ENCODE results near the gene F2RL2.

- no peak for TF ChIP-seq BHLHE40 (IDR thresholded peaks at IDR 0.05; ENCODE audit: borderline replicate concordance)
- TF ChIP-seq FOXA1 (IDR thresholded peaks at IDR 0.05): no peak
- no peak for TF ChIP-seq CTBP1 (IDR thresholded peaks at IDR 0.05; ENCODE audit: borderline replicate concordance)
- TF ChIP-seq ELF4 (IDR thresholded peaks at IDR 0.05): no peak
- TF ChIP-seq FOXM1 (IDR thresholded peaks at IDR 0.05; ENCODE audit: borderline replicate concordance): no peak
- no peak for TF ChIP-seq ARNT (IDR thresholded peaks at IDR 0.05)
- no peak for TF ChIP-seq L3MBTL2 (conservative IDR thresholded peaks at IDR 0.05)
Observed at GRCh38 chr5:76571559-76571958, 51.6 kb downstream of the F2RL2 start.
